ENCODE results near the gene FLT3.

GRCh38 chr13:28093881-28094280 lies 6.5 kb downstream of the FLT3 start:
- TF ChIP-seq CTCF (conservative IDR thresholded peaks at IDR 0.05), result no peak
- no peak for TF ChIP-seq ZFX (IDR thresholded peaks at IDR 0.05)

All from C4-2B (cell line).